Endometrial microvascular endothelial cells (primary cell): Measurements from ENCODE around the gene OR2T10. TPM values are rescaled to one million over a fixed set of nuclear protein-coding genes. Genes with fewer than 3 reads are reported as not detected.
"Not testable (repeated sequence)": the region's sequence is repeated elsewhere in the genome, so short reads cannot be mapped to it uniquely, and the experiment has no call there.

Experiments
- in situ Hi-C: cut with HindIII; loops from 2 replicates; pipeline ENCODE4 v1.10.0; 2017; ENCODE audit warnings: low sequenced_read_pairs, low pct_unique_long_range_greater_than_20kb; ENCODE audit errors: inconsistent ontology term
- total RNA-seq: library from RNA; depleted of rRNA; stranded (reverse); fragments of >200 nt; gene quantifications from one replicate; pipeline ENCODE4 v1.2.3, GENCODE V29; 2015; ENCODE audit errors: inconsistent ontology term

OR2T10 gene, protein sequence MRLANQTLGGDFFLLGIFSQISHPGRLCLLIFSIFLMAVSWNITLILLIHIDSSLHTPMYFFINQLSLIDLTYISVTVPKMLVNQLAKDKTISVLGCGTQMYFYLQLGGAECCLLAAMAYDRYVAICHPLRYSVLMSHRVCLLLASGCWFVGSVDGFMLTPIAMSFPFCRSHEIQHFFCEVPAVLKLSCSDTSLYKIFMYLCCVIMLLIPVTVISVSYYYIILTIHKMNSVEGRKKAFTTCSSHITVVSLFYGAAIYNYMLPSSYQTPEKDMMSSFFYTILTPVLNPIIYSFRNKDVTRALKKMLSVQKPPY
- total RNA-seq: not detected

DNA sequence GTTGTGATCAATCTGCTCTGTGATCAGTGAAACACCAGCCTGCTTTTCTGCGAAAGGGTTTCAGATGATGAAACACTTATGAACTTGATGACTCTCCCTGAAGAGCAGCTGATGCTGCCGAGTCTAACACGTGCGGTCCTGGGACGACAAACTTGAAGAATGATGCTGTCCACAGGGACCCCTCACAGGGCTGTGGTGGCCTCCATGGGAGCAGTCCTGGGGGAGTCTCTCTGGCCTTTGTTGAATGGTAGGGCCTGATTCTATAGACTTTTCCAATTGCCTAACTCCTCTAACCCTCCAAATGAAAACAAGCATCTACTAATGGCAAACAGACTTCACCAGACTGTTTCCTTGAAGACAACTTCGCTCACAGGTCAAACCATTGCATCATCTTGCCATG, at the start of gene OR2T10:
Gene OR2T10, minus strand, starts transcription at position 112 of the 400 bp plus-strand sequence. CDS start 3,932 bp downstream, outside the sequence.
- in situ Hi-C loops: no loop called here

DNA sequence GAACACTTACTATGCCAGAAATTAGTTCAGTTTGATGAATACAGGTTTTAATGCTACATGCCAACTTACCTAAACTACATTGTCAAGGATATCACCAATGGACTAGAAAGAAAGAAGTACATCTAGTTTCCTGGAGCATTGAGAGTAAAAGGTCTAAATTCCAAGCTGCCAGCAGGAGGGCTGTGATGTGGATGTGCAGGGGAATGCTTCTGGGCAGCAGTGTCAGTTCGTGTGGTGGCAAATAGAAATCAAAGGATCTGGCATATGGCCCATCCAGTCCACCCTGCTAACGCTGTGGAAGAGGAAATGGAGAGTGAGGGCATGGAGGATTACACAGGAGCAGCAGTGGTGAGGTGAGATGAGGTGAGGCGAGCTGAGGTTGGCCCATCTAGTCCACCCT, 47.7 kb upstream of the OR2T10 start, which contains the start of gene OR2T35:
Gene OR2T35, minus strand, starts transcription at position 101 of the 400 bp plus-strand sequence. CDS start 6,020 bp downstream, outside the sequence.
- in situ Hi-C loops: not testable (repeated sequence)

DNA sequence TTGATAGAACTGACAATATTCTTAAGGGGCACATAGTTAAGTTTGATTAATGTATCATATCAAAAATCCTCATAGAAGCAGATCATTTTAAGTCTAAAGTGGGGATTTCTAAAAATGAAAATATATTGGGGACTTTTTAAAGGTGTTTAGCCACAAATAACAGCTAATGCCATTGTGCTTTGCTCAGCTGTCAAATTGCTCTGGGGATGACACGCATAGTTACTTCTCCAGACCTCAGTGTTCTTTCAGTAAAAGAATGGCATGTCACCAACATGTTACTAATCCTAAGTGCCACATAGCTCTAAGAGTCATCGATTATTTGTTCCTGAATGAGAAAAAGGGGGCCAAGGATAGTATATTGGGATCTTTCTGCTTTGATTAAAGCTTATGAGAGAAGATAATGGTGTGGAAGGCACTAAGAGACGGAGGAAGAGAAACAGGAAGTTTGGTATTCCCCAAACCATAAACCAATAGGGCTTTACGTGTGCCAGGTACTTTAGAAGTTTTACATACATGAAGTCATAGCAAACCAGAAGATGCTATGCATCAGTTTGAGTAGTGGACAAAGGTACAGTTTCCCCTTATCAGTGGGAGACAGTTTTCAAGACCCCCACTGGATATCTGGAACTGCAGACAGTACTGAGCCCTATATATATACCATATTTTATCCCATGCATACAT, 45.6 kb upstream of the OR2T10 start:
- in situ Hi-C loops: not testable (repeated sequence)

DNA sequence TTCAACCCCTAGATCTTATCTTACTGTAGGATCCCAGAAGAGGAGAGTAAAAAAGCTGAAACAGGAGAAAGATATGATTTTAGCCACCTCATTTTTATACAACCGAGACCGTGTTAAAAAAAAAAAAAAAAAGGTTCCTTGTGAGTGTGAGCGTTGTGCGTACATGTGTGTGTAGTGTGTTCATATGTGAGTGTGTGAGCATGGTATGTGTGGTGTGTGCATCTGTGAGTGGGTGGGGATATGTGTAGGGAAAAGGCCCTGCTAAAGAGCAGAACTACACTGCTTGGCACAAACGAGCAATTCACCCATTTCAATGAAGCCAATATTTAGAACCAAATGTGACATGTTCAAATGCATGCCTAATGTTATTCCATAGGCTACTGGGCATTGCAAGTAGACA, 44.1 kb upstream of the OR2T10 start:
- in situ Hi-C loops: not testable (repeated sequence)

DNA sequence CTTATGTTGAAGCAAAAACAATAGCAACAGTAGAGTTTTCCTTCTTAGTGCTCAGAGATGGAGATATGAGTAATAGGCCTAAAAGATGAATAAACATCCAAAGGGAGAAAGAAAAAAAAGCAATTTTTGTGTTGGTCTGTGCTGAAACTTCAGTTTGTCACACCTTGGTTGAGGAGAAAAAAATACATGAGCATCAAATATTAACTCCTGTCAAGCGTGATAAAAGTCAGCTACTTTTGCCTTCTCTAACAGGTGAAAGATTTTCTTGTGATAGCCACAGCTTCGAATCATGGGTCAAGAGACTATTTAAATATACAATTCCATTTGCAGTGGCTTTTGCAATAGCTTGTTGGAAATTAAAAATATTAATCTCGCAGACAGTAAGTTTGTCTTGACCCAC, 43.4 kb upstream of the OR2T10 start:
- in situ Hi-C loops: not testable (repeated sequence)

DNA sequence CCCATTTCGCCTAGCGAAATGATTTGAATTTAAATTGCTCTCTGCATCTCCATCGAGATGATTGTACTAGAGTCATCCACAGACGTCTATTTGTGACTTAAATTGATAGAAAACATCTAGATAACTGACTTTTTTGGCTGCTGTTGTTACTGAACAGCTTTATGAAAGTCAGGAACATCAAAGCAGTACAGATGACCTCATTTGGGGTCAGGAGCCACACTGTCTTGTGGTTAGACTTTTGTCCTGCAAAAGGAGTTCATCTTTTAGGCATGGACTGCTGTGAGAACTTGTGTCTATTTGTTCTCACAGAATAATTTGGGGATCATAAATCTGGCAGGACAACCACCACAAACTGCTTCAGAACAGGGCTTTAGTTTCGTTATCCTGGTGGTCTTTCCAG, 42.2 kb upstream of the OR2T10 start:
- in situ Hi-C loops: not testable (repeated sequence)

DNA sequence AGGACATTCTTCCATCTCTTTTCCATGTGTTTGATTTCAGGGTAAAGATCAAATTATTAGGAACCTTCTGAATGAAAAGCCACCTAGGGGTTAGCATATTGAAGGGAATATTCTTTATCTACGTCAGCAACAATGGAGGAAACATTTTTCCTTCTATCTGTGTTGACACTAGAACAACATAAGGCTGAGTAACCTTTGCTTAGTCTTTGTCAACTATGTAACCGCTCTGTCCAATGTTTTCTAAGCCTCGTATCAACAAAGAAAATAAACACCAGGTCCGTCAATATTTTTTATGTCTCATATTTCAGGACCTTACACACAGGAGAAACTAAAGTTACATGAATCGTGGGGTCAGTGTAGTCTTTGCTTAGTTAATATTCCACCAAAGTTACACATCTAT, 39.1 kb upstream of the OR2T10 start:
- in situ Hi-C loops: not testable (repeated sequence)

DNA sequence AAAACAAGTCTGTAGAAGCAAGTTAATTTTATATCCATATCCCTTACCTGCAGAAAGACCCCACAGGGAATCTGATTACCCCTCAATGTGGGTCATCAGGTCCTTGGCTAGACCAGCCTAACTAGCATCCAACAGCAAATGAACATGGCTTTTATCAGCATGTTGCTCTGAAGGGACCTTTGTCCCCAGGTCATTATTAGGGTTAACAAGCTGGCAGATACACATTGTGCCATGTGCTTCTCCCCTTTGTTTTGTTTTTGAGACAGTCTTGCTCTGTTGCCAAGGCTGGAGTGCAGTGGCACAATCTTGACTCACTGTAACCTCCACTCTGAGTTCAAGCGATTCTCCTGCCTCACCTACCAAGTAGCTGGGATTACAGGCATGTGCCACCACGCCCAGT, 37.5 kb upstream of the OR2T10 start, which contains the start of gene OR2T11:
Gene OR2T11, minus strand, starts transcription at position 101 of the 400 bp plus-strand sequence. CDS start 7,963 bp downstream, outside the sequence.
- in situ Hi-C loops: not testable (repeated sequence)

DNA sequence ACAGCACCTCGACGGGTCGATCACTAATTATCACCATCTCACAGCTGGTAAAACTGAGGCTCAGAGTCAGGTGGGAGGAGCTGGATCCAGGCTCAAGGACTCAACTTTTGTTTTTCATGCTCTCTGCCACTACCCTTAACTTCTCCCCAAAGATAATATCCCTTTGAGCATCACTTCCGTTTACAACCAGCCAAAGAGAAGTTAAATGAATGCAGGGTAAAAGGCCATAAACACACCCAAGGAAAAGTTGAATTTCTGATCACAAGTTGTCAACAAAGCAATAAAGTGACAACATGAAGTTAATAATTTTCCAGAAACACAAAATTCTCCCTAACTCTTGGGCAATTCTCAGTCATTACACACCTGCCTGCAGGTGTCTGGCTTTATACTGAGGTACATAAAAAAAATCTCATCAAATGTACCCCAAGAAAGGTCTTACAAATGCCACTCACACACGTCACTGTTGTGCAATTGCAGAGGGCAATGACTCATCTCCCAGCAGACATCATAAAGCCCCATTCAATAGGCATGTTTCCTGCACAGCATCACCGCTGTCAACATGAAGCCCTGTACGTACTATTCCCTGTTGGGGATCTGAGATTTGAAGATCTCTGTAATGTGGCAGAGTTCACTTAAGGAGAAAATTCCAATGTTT, 34.0 kb upstream of the OR2T10 start:
- in situ Hi-C loops: no loop called here

DNA sequence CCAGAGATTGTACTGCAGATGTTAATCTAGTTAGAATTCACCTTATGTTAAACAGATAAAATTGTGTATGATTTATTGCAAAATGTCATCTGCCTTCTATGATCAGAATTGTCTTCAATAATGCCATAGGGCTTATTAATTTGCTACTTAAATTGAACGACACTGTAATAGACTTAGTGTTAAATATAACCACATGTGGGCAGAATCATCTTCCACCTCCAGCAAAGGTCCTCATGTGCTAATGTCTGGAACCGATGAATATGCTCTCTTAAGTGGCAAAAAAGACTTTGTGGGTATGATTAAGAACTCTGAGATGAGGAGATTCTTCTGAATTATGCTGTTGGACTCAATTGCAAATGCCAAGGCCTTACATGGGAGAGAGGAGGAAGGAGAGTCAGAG, 33.1 kb upstream of the OR2T10 start:
- in situ Hi-C loops: no loop called here

DNA sequence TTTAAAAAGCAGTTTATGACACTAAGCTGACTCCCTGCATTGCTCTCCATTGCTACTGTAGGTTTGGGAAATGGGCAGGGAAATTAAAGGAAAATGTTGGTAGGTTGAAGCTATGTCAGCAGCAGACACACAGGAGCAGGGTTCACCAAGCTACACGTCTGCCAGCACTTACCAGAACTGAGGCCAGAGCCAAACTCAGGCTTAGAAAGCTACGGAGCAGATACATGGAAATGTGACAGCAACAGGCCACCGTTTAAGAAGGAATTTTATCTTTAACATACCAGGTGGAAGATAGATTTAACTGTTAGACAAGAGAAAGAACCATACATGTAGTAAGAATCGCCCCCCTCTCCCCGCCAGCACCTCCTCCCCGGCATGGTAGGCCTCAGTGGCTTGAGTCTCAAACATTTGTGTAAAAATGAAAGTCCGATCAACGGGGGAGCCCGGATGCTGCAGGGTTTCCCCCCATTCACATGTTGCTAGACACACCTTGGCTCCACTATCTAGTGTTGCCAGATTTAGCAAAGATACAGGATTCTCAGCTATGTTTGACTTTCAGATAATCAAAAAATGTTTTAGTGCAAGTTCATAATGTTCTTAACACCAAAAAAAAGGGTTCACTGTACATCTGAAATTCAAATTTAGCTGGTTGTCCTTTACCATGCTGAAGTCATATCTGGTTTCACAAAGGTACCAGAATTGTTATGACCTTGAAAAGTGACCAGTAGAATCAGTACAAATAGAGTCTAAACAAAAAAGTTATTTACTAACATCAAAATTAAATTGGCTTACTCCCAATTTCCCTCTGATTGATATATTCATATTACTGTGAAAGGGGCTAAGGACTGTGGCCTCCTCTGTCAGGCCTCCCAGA, 30.7 kb upstream of the OR2T10 start:
- in situ Hi-C loops: no loop called here

DNA sequence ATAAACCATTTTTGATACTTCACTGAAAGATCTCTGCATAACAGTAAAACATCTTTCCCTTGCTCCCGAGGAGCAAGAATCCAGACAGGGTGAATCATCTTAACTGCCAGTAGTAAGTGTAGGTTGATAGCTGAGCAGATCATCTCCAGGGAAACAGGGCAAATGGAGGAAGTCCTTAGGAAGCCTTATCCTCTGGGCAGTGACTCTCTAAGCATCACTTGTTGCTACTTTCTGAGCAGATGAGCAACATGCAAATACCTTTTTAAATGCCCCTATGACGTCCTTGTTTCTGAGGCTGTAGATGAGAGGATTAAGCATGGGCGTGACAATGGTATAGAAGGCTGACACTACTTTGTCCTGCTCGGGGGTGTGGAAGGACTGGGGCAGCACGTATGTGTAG, 28.5 kb upstream of the OR2T10 start:
- in situ Hi-C loops: no loop called here

DNA sequence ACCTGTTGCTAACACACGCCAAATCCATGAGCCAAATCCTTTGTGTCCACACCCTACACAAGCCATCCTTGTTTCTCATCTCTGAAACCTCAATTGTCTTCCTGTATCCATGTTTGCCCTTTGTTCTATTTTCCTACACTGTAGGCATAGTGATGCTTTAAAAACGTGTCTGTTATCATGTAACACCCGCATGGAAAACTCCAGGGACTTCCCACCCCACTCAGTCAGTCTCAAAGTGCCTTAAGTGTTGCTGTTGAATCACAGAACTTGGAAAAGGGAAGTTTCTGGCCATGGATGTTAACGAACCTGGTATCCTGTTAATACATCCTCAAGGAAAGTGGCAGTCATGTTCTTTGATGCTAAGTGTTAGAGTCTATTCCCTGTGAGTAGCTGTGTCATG, 27.7 kb upstream of the OR2T10 start:
- in situ Hi-C loops: no loop called here

DNA sequence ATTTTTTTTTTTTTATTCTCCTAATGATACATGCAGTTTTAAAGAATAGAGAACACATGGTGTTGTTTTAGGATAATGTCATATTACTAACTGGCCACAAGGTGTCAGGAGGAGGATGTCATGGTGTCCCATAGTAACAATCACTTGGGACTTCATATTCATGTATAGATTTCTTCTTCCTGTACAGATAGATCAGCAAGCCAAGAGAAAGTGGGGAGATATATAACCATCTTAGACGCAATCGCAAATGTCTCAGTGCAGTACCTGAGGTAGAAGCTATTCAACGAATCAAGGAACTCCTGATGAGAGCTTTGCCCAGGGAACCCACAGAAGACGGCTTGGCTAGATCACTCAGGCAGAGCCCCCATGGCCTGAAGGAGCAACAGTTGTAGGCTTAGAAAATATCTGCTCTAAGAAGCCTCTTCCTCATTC, 25.1 kb upstream of the OR2T10 start:
- in situ Hi-C loops: no loop called here

DNA sequence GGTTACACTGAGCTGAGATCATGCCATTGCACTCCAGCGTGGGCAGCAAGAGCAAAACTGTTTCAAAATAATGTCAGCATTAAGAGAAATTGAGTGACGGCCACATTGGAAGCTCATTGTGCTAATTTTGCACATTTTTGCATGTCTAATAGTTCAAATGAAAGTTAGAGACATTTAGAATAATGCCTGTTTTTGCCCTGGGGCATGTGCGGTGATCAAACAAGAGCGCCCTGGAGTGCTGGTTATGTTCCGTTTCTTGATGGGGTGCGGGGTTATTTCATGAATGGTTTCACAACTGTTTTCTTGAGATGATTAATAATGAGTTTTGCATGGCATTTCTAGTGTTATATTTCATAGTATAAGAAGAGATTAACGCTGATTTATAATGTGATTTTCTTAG, 24.3 kb upstream of the OR2T10 start:
- in situ Hi-C loops: no loop called here

DNA sequence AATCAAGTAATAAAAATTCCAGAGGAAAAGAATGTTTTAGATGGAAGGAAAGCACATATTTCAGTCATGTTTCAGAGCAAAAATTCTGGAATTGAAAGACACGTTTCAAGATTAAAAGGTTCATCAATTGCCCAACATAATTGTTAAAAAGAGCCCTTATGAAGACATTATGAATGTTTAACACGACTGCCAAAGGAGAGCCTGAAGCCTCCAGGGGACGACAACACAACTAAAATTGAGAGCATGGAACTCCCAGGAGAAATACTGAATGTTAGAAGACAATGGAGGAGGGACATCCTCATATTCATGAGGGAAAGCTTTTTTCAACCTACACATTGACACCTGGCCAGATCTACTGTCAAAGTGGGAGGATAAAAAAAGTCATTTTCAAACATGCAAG, 21.4 kb upstream of the OR2T10 start:
- in situ Hi-C loops: no loop called here

DNA sequence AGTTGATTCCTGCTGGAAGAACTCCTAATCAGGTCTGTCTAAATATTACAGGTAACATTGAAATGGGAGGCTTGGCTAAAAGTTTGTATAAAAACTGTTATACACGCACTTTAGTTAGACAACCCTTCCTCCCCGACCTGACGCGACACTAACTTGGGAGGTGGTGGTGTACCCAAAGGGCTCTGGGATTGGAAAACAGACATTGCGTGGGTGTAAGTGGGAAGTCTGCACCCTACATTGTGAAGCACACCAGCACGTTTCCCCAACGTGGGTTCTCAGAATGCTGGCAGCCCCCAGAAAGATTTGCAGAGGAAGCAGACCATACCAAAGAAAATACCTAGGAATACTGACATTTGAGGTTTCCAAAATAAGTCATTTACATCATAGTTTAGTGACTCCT, 20.6 kb upstream of the OR2T10 start:
- in situ Hi-C loops: no loop called here

DNA sequence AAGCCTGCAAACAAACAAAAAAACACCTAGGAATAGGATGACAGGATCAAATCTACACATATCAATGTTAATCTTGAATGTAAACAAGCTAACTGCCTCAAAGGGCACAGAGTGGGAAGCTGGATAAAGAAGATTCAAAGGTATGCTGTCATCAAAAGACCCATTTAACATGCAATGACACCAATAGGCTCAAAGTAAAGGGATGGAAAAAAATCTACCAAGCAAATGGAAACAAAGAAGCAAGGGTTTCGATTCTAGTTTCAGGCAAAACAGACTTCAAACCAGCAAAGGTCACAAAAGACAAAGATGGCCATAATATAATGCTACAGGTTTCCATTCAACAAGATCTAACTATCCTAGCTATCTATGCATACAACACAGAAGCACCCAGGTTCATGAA, 16.2 kb upstream of the OR2T10 start:
- in situ Hi-C loops: no loop called here

DNA sequence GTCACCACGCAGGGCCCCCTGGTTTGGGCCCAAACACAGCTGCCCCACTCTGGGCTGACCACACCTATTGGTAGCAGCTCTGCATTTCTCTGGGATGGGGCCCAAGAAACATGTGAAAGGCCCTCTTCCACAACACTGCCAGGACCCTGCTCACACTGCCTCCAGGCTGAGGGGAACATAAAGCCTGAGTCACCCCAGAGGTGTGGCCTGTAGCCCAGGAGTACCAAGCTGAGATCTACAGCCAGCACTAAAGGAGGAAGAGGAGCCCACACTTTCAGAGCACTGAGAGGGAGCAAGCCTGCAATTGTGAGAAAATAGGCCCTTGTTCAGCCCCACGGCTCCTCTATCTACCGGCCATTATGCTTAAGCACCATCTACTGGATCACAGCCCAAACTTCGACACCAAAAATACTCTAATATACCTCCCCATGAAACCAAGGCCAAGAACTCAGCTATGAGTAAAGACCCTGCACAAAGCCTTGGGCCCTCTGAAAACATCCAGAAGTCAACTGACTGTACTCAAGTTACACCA, 14.4 kb upstream of the OR2T10 start:
- in situ Hi-C loops: no loop called here
